MCF 10A (cell line): Measurements from ENCODE around the gene MRPL43. TPM values are rescaled to one million over a fixed set of nuclear protein-coding genes. Genes with fewer than 3 reads are reported as not detected.
"Not testable (repeated sequence)": the region's sequence is repeated elsewhere in the genome, so short reads cannot be mapped to it uniquely, and the experiment has no call there.

Experiments
- BruUV-seq: library from RNA; stranded (reverse); fragments of 400-500 nt; replicated peaks from 2 replicates; lab custom pipeline; 2021; lab: Mats Ljungman, UMichigan
- CTCF ChIA-PET: fragments of 300-600 bp; sonication (Branson Sonifier 250); formaldehyde crosslinking; extraction: SDS; loops from one replicate; lab custom pipeline; 2021; ENCODE audit warnings: antibody characterized with exemption, inconsistent platforms; lab: Yijun Ruan, JAX
- POLR2A ChIA-PET: fragments of 300-600, 350-650 bp; sonication (Branson Sonifier 250); formaldehyde crosslinking; extraction: SDS; loops from one replicate; lab custom pipeline; 2020; ENCODE audit warnings: antibody characterized with exemption, inconsistent platforms; lab: Yijun Ruan, JAX
- DNase-seq: peaks from one replicate; pipeline ENCODE4 v3.0.0-alpha.2; 2018; ENCODE audit not compliant: unreplicated experiment
- H3K27ac Mint-ChIP-seq: one replicate; pipeline ENCODE4 v1.8.0; 2022; ENCODE audit warnings: mild to moderate bottlenecking, low read depth, mixed read lengths; ENCODE audit not compliant: unreplicated experiment
- H3K27me3 Mint-ChIP-seq: one replicate; pipeline ENCODE4 v1.8.0; 2022; ENCODE audit warnings: mixed read lengths; ENCODE audit not compliant: insufficient read depth, unreplicated experiment
- H3K36me3 Mint-ChIP-seq: one replicate; pipeline ENCODE4 v1.8.0; 2022; ENCODE audit warnings: mild to moderate bottlenecking, moderate library complexity, mixed read lengths; ENCODE audit not compliant: insufficient read depth, unreplicated experiment
- H3K4me1 Mint-ChIP-seq: one replicate; pipeline ENCODE4 v1.8.0; 2022; ENCODE audit warnings: mixed read lengths; ENCODE audit not compliant: insufficient read depth, unreplicated experiment
- H3K4me3 Mint-ChIP-seq: one replicate; pipeline ENCODE4 v1.8.0; 2022; ENCODE audit warnings: mild to moderate bottlenecking, moderate library complexity, mixed read lengths; ENCODE audit not compliant: unreplicated experiment
- H3K9me3 Mint-ChIP-seq: one replicate; pipeline ENCODE4 v1.8.0; 2022; ENCODE audit warnings: mixed read lengths; ENCODE audit not compliant: unreplicated experiment
- intact Hi-C: fragments of 100-400 bp; cut with micrococcal nuclease; formaldehyde crosslinking; loops from 2 replicates; pipeline ENCODE4 v1.14.1; 2022
- total RNA-seq: library from RNA; stranded (reverse); gene quantifications from 2 replicates; pipeline ENCODE4 v1.2.3, GENCODE V29; 2022
- TF ChIP-seq, protein P1 (sequence below): fragments of 200-600 bp; IDR thresholded peaks from one replicate; pipeline ENCODE4 v1.8.0; 2022; ENCODE audit warnings: antibody characterized with exemption, mild to moderate bottlenecking; ENCODE audit not compliant: unreplicated experiment

The MRPL43 gene
- total RNA-seq, 1 experiment from 2014 or later, result 64.8 TPM

DNA sequence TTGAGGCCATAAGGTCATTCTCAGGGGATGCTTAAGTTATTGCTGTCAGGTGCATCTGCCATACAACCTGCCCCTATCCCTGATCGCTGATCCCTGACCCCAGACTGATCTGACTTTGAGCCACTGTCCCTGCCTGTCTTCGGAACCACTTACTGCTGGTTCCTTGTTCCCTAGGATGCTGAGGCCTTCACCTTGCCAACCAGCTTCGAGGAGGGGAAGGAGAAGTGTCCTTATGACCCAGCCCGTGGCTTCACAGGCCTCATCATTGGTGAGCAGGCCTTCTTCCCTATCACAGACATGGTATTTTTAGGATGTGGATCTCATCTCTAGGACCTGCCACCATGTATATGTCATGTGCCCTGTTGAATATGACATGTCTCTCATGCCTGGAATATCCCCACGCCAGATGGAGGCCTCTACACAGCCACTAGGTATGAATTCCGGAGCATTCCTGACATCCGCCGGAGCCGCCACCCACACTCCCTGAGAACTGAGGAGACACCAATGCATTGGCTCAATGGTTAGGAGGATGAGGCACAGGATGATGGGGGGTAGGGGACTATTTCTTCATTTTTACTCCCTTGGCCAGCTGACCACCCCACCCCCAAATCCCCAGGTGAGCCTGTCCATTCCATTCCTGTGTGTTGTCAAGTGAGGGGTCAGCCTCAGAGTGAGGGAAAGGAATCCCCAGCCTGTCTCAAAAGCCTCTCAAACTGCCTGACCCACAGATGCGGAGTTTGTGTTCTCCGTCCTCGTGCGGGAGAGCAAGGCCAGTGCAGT, 9.0 kb downstream of the MRPL43 start:
- no peak for DNase-seq
- no TSS peak for BruUV-seq
- H3K9me3 Mint-ChIP-seq, result no peaks in the 10 kb centered on the region
- CTCF ChIA-PET, result no interaction called here
- H3K27me3 Mint-ChIP-seq, result no peaks in the 10 kb centered on the region
- TF ChIP-seq, protein P1, sequence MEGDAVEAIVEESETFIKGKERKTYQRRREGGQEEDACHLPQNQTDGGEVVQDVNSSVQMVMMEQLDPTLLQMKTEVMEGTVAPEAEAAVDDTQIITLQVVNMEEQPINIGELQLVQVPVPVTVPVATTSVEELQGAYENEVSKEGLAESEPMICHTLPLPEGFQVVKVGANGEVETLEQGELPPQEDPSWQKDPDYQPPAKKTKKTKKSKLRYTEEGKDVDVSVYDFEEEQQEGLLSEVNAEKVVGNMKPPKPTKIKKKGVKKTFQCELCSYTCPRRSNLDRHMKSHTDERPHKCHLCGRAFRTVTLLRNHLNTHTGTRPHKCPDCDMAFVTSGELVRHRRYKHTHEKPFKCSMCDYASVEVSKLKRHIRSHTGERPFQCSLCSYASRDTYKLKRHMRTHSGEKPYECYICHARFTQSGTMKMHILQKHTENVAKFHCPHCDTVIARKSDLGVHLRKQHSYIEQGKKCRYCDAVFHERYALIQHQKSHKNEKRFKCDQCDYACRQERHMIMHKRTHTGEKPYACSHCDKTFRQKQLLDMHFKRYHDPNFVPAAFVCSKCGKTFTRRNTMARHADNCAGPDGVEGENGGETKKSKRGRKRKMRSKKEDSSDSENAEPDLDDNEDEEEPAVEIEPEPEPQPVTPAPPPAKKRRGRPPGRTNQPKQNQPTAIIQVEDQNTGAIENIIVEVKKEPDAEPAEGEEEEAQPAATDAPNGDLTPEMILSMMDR, result no peak
- no peak overlapping the region for H3K27ac Mint-ChIP-seq
- H3K36me3 Mint-ChIP-seq, result peaks cover 28% of the 10 kb centered on the region
- no peak overlapping the region for H3K4me3 Mint-ChIP-seq
- H3K4me1 Mint-ChIP-seq, result no peaks in the 10 kb centered on the region
- POLR2A ChIA-PET, result no interaction called here
- intact Hi-C loops, result no loop called here

DNA sequence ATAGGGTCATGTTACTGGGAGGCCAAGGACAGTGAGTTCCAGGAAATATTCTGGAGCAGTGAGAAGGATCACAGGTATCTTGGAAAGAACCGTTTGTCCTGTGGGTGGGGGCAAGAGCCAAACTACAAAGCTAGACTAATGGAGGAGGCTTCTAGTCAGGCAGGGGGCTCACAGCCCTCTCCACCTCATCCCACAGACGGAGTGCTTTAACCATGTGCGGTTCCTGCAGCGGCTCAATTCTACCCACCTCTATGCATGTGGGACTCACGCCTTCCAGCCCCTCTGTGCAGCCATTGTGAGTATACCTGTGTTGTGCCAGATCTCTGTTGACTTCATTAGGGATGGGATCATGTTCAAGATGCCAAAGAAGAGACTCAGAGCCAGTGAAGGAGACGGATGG, 9.9 kb downstream of the MRPL43 start:
- Mint-ChIP-seq H3K9me3 (no peaks in the 10 kb centered on the region), H3K36me3 (peaks cover 21% of the 10 kb centered on the region), H3K4me3 (no peak overlapping the region), H3K4me1 (no peaks in the 10 kb centered on the region), H3K27me3 (no peaks in the 10 kb centered on the region), H3K27ac (no peak overlapping the region)
- TF ChIP-seq, protein P1, result no peak
- no TSS peak for BruUV-seq
- DNase-seq, result no peak
- intact Hi-C loops, result no loop called here
- ChIA-PET CTCF (no interaction called here), POLR2A (no interaction called here)

DNA sequence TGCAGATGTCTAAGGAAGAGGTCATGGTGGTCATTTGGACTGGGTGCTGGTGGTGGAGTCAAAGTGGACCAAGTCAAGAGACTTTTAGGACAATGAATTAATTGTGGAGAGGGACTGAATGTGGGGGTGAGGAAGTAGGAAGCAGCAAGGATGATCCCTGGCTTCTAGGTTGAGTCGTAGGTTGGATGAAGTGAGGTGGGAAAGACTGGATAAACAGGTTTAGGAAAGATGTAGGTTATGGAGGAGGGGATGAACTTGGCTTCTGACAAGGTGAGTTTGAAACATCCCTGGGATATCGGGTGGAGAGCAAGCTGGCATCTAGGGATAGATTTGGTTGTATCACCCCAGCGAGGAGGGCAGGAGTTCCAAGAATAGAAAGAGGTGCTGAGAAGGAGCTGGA, 10.4 kb downstream of the MRPL43 start:
- CTCF ChIA-PET, result no interaction called here
- POLR2A ChIA-PET, result interaction anchor here (0.6 kb wide), 1 partner anchor 10 kb away, joined by 3 read pairs; the partner anchor contains the start of genes MRPL43 and TWNK

DNA sequence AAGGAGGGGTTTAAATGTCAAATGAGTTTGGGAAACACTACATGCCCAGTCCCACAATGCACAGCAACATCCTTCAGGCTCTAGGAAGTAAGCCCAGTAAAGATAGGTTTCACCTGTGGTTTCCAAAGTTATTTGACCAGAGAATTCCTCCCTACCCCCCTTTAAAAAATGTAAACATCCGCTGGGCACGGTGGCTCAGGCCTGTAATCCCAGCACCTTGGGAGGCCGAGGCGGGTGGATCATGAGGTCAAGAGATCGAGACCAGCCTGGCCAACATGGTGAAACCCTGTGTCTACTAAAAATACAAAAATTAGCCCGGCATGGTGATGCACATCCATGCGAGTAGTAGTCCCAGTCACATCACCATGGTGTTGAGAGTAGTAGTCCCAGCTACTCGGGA, 11.9 kb downstream of the MRPL43 start:
- CTCF ChIA-PET, result interaction anchor here (0.8 to 1.2 kb wide), 2 partner anchors 39 to 43 kb away, joined by 3 to 4 read pairs; no protein-coding TSS in a partner anchor
- POLR2A ChIA-PET, H3K27ac Mint-ChIP-seq, intact Hi-C loops, H3K9me3 Mint-ChIP-seq, DNase-seq, H3K27me3 Mint-ChIP-seq, H3K4me3 Mint-ChIP-seq, H3K4me1 Mint-ChIP-seq, BruUV-seq: not testable (repeated sequence)
- peaks cover 12% of the 10 kb centered on the region for H3K36me3 Mint-ChIP-seq

More for the DNA sequence above, 10.4 kb downstream of the MRPL43 start:
- H3K27ac Mint-ChIP-seq, result no peak overlapping the region
- intact Hi-C loops, result no loop called here
- H3K9me3 Mint-ChIP-seq, result no peaks in the 10 kb centered on the region
- H3K36me3 Mint-ChIP-seq, result peaks cover 15% of the 10 kb centered on the region
- no peak for DNase-seq
- TF ChIP-seq, protein P1, result no peak
- H3K27me3 Mint-ChIP-seq, result no peaks in the 10 kb centered on the region
- no peak overlapping the region for H3K4me3 Mint-ChIP-seq
- H3K4me1 Mint-ChIP-seq, result no peaks in the 10 kb centered on the region
- BruUV-seq, result no TSS peak
